IPS-20b (cell line): ENCODE measurements around the gene FGR.
"Not testable (repeated sequence)": the region's sequence is repeated elsewhere in the genome, so short reads cannot be mapped to it uniquely, and the experiment has no call there.

Source experiments
- H3K27ac ChIP-seq: one replicate; pipeline ENCODE4 v1.5.1; 2013; ENCODE audit warnings: low read length
- H3K27me3 ChIP-seq: 2 replicates; pipeline ENCODE4 v1.6.1; 2013; ENCODE audit warnings: mild to moderate bottlenecking, low read length, inconsistent platforms; ENCODE audit not compliant: insufficient read depth
- H3K36me3 ChIP-seq: 2 replicates; pipeline ENCODE4 v1.6.1; 2013; ENCODE audit warnings: low read depth, mild to moderate bottlenecking, inconsistent platforms, low read length, moderate library complexity; ENCODE audit not compliant: insufficient read depth
- H3K4me1 ChIP-seq: 2 replicates; pipeline ENCODE4 v1.6.1; 2013; ENCODE audit warnings: mild to moderate bottlenecking, control low read depth, inconsistent platforms, low read length, moderate library complexity; ENCODE audit not compliant: insufficient read depth
- H3K4me3 ChIP-seq: 2 replicates; pipeline ENCODE4 v1.5.1; 2013; ENCODE audit warnings: mild to moderate bottlenecking, low read length, inconsistent platforms
- H3K9ac ChIP-seq: 2 replicates; pipeline ENCODE4 v1.6.1; 2013; ENCODE audit warnings: low read depth, mild to moderate bottlenecking, inconsistent platforms, low read length, moderate library complexity
- H3K9me3 ChIP-seq: 2 replicates; pipeline ENCODE4 v1.6.1; 2013; ENCODE audit warnings: mild to moderate bottlenecking, low read depth, low read length, inconsistent platforms; ENCODE audit not compliant: insufficient read depth

The FGR gene

GRCh38 chr1:27634985-27635367 is at the start of gene FGR:
FGR (minus strand) TSS chr1:27635185; CDS start chr1:27623916, 11,269 bp downstream.
- no peak within 1 kb of the TSS for H3K27ac ChIP-seq
- H3K9me3 ChIP-seq = no peaks in the 10 kb centered on the region
- peaks cover 40% of the 10 kb centered on the region for H3K27me3 ChIP-seq
- H3K4me3 ChIP-seq = peak within 1 kb of the TSS; percentile 69
- H3K4me1 ChIP-seq = no peaks in the 10 kb centered on the region
- peak within 1 kb of the TSS; percentile 51 for H3K9ac ChIP-seq
- H3K36me3 ChIP-seq = no peaks in the 10 kb centered on the region

GRCh38 chr1:27684176-27684575 is 49.2 kb upstream of the FGR start:
- Histone ChIP-seq H3K9me3 (peaks cover 31% of the 10 kb centered on the region), H3K9ac (no peak overlapping the region), H3K36me3 (no peaks in the 10 kb centered on the region), H3K4me3 (no peak overlapping the region), H3K27me3 (no peaks in the 10 kb centered on the region), H3K4me1 (peaks cover 3% of the 10 kb centered on the region; the same call in 1 of the 2 replicates), H3K27ac (no peak overlapping the region)

GRCh38 chr1:27682351-27682944 is 47.5 kb upstream of the FGR start:
- H3K4me1 ChIP-seq = peaks cover 3% of the 10 kb centered on the region; the same call in 1 of the 2 replicates
- no peak overlapping the region for H3K27ac ChIP-seq
- no peak overlapping the region for H3K4me3 ChIP-seq
- H3K27me3 ChIP-seq = no peaks in the 10 kb centered on the region
- peaks cover 31% of the 10 kb centered on the region for H3K9me3 ChIP-seq
- no peaks in the 10 kb centered on the region for H3K36me3 ChIP-seq
- no peak overlapping the region for H3K9ac ChIP-seq

- H3K9ac ChIP-seq, H3K27ac ChIP-seq, H3K36me3 ChIP-seq, H3K27me3 ChIP-seq, H3K4me1 ChIP-seq, H3K4me3 ChIP-seq: not testable (repeated sequence)
- peaks cover 31% of the 10 kb centered on the region for H3K9me3 ChIP-seq
Measured at GRCh38 chr1:27681580-27681979, 46.6 kb upstream of the FGR start.

- not testable (repeated sequence) for H3K4me3 ChIP-seq, H3K9ac ChIP-seq, H3K27me3 ChIP-seq, H3K27ac ChIP-seq, H3K36me3 ChIP-seq, H3K4me1 ChIP-seq
- peaks cover 31% of the 10 kb centered on the region for H3K9me3 ChIP-seq
Measured at GRCh38 chr1:27680225-27680791, 45.3 kb upstream of the FGR start.

GRCh38 chr1:27678747-27679146 is 43.8 kb upstream of the FGR start:
- no peak overlapping the region for H3K4me3 ChIP-seq
- no peaks in the 10 kb centered on the region for H3K4me1 ChIP-seq
- no peaks in the 10 kb centered on the region for H3K27me3 ChIP-seq
- no peak overlapping the region for H3K9ac ChIP-seq
- no peaks in the 10 kb centered on the region for H3K36me3 ChIP-seq
- peaks cover 31% of the 10 kb centered on the region for H3K9me3 ChIP-seq
- H3K27ac ChIP-seq = no peak overlapping the region

GRCh38 chr1:27676410-27676809 is 41.4 kb upstream of the FGR start:
- peaks cover 6% of the 10 kb centered on the region; the same call in 1 of the 2 replicates for H3K4me1 ChIP-seq
- no peaks in the 10 kb centered on the region for H3K36me3 ChIP-seq

GRCh38 chr1:27672750-27673112 is 37.7 kb upstream of the FGR start:
- no peak overlapping the region for H3K27ac ChIP-seq
- no peaks in the 10 kb centered on the region for H3K9me3 ChIP-seq
- H3K27me3 ChIP-seq = peaks cover 15% of the 10 kb centered on the region
- peak overlapping the region; percentile 18; the same call in 1 of the 2 replicates for H3K9ac ChIP-seq
- no peaks in the 10 kb centered on the region for H3K36me3 ChIP-seq
- peak overlapping the region; percentile 59; the same call in 1 of the 2 replicates for H3K4me3 ChIP-seq
- H3K4me1 ChIP-seq = peaks cover 6% of the 10 kb centered on the region; the same call in 1 of the 2 replicates

More at GRCh38 chr1:27676410-27676809, 41.4 kb upstream of the FGR start:
- Histone ChIP-seq H3K27ac (no peak overlapping the region), H3K4me3 (no peak overlapping the region), H3K27me3 (no peaks in the 10 kb centered on the region), H3K9me3 (peaks cover 19% of the 10 kb centered on the region), H3K9ac (no peak overlapping the region)

- peak within 1 kb of the TSS; percentile 18; the same call in 1 of the 2 replicates for H3K9ac ChIP-seq
- H3K4me3 ChIP-seq = peak within 1 kb of the TSS; percentile 59
- H3K9me3 ChIP-seq = no peaks in the 10 kb centered on the region
- no peaks in the 10 kb centered on the region for H3K36me3 ChIP-seq
- H3K4me1 ChIP-seq = peaks cover 6% of the 10 kb centered on the region; the same call in 1 of the 2 replicates
- H3K27me3 ChIP-seq = peaks cover 15% of the 10 kb centered on the region
- no peak within 1 kb of the TSS for H3K27ac ChIP-seq
Measured at GRCh38 chr1:27671964-27672749, 37.2 kb upstream of the FGR start, which contains the start of gene IFI6. IFI6 (minus strand) TSS chr1:27672192; CDS start chr1:27669314, 2,878 bp downstream.

- Histone ChIP-seq H3K36me3 (no peaks in the 10 kb centered on the region), H3K9ac (no peak overlapping the region), H3K4me3 (no peak overlapping the region), H3K4me1 (peaks cover 6% of the 10 kb centered on the region; the same call in 1 of the 2 replicates), H3K27ac (no peak overlapping the region), H3K27me3 (peaks cover 15% of the 10 kb centered on the region), H3K9me3 (no peaks in the 10 kb centered on the region)
Measured at GRCh38 chr1:27669876-27670275, 34.9 kb upstream of the FGR start.

GRCh38 chr1:27668808-27669723 is 34.1 kb upstream of the FGR start:
- Histone ChIP-seq H3K9ac (no peak overlapping the region), H3K36me3 (no peaks in the 10 kb centered on the region), H3K4me3 (peak overlapping the region; percentile 48), H3K27me3 (peaks cover 15% of the 10 kb centered on the region), H3K27ac (no peak overlapping the region), H3K4me1 (peaks cover 6% of the 10 kb centered on the region; the same call in 1 of the 2 replicates), H3K9me3 (no peaks in the 10 kb centered on the region)
